NCI-H2196 treated with DMSO at 0.1 percent for 48 hours (cell line): ENCODE data around the gene STX11.

Source experiments
- DNase-seq: peaks from one replicate; lab custom pipeline; 2025; ENCODE audit not compliant: unreplicated experiment; lab: John Stamatoyannopoulos, UW

The STX11 gene

DNA sequence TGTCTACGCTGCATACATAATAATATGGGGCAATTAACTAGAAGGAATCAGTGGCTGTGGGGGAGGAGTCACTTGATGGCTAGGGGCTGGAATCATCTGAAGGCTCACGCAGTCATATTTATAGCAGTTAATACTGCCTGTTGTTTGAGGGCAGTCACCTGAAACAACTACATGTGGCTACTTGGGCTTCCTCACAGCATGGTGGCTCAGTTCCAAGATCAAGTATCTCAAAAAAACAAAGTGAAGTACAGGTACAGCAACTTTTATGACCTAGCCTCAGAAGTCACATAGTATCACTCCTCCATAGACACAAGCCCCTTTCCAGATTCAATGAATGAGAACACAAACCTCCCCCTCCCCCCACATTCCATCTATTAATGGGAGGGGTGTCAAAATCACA, 63.7 kb downstream of the STX11 start:
- DNase-seq: no peak

DNA sequence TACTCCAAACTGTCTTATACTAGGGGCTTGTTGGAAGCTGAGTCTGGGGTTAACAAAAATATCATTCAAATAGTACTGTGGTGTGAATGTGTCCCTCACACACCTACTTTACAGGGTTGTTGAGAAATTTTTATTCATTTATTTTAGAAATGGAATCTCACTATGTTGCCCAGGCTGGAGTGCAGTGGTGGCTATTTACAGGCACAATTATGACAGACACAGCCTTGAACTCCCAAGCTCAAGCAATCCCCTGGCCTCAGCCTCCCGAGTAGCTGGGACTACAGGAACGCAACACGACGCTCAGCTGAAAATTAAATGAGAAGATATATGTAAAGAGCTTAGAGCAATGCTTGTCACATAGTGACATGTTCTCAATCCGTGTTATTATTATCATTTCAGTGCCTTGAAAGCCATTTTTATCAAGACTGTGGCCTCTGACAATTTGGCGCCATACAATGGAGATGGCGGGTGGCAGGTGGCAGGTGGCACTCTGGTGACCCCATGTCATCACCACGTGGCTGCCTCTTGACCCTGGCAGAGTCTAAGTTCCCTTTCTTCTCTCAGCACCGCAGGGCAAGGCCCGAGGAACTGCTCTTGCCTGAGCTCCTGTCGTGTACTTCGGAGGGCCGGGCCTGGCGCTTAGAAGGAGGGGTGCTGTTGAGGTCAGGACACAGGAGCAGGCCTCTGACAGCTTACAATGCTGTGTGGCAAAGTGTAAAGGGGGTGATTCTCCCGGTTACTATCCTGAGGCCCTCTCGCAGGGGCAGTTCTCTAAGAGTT, 64.5 kb downstream of the STX11 start:
- DNase-seq: no peak

DNA sequence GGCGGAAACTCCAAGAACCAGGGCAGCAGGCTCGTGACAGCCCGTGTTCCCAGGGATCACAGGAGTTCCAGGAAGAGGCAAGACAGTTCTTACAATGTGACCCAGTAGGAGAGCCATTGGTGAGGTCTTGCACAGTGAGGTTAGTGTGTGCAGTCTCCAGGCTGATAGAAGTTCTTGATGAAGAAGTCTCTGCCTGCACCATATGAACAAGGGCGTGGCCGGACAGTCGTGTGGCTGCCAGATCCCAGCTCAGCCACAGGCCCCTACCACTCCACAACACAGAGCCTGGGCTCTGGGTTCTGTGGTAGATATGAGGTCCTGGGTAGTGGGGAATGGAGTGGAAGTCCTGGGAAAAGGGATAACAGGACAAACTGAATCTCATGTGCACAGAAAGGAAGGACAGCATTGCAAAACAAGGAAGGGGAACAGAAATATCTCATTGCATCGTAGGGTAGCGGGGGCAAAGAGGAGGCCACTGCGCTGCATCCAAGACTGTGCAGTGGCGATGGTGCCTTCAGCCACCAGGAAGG, 65.2 kb downstream of the STX11 start:
- no peak for DNase-seq

DNA sequence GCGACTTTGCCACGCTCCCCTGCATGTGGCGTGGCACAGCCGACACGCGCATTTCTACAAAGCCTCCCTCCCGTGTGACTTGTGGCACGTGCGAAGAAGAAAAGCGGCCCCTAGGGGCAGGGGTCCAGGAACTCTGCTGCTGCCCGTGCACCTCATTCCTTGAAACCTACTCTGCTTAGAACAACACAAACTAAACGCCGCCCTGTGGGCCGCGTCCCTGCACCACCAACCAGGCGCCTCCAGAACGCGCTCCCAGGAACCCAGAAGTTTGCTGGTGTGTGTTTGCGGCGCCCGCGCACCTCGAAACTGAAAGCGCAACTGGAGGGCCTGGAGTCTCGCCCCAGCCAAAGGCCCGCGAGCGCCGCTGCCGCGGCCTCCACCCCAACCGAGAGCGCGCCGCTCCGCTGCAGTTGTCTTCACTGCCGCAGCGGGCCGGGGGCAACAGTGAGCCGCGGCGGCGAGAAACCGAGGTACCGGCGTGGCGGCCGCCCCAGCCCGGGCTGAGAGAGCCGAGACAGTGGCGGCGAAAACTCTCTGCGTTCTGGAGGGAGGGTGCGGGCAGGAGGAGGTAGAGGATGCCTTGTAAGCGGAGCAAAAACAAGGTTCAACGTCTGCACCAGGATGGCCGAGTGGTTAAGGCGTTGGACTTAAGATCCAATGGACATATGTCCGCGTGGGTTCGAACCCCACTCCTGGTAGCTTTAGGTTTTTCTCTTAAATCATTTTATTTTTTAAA, 65.8 kb downstream of the STX11 start:
- DNase-seq: peak; percentile 77

DNA sequence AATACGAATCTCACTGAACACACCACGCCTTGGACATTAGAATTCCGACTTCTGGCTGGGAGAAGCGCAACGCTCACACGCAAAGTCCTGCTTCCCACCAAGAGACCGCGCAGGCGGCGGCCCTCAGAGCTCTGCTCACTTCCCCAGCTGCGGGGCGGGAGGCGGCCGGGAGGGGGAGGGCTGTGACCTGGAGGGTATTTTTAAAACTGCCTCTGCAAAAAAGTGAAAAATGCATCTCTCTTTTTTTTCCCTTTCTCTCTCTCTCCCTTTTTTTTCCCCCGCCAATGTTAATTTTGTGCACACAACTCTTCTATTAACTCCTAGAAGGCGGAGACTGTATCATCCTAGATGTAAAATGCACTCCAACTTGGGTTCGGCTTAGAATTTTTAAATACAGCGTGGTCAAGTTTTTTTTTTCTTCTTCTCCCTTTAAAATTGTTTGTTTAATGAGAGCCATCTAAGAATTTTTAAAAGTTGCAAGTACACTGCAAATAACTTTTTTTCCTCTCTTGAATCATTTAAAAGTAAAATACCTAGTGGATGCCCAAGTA, 66.4 kb downstream of the STX11 start:
- no peak for DNase-seq

DNA sequence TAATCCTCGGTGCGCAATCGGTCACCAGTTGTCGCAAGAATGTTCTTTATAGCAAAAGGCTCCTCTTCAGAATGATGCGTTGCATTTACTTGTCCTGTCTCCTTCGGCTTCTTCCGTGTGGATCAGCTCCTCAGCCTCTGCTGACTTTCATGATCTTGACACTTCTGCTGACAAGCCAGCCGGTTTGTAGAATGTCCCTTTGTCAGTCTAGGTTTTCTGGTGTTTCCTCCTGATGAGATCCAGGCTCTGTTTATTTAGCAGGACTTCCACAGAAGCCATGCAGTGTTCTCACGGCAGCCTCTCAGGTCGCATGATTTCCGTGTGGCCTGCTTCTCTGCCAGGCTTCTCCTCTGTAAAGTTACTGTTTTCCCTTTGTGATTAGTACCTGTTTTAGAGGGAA, 66.9 kb downstream of the STX11 start:
- no peak for DNase-seq

DNA sequence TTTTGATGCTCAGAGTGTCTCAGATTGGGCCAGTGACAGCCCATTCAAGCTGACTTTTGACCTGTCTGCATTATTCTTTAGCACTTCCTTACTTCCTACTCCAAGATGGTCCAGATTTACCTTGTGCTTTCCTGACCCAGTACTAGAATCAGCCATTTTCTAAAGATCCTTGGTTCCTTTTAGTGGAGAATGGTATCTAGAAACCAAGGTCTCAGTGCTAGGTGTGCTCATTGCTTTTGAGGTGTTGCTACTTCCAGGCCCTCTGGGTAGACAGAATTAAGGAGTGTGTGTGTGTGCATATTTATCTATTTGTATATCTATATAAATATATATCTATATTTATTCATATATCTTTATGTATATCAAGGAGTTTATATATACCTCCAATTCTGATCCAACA, 67.5 kb downstream of the STX11 start:
- no peak for DNase-seq

DNA sequence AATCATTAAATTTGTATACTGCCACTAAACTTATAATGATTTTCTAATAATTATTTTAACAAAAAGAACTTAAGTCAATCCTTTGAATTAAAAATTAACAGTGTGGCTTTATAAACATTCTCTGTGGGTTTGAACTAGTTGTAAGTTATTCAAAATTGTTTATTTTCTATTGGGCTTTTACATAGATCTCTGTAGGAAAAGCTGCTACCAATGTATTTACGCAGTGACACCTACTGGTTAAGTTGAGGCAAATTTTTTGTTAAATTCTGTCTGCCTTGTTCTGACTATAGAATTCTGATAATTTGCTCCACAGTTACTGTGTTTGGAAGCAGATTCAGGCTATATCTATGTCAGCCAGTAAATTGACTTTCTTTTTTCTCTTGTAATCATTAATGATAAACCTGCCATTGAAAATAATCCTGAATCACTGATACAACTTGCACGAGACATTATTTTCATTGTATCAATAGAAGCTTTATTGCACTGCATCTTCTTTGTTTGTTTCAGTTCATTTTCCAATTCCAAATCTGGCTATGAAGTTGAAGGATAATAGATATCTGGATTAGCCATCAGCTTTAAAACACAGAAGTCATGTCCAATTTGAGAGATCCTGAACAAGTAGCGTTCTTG, 68.9 kb downstream of the STX11 start:
- no peak for DNase-seq

DNA sequence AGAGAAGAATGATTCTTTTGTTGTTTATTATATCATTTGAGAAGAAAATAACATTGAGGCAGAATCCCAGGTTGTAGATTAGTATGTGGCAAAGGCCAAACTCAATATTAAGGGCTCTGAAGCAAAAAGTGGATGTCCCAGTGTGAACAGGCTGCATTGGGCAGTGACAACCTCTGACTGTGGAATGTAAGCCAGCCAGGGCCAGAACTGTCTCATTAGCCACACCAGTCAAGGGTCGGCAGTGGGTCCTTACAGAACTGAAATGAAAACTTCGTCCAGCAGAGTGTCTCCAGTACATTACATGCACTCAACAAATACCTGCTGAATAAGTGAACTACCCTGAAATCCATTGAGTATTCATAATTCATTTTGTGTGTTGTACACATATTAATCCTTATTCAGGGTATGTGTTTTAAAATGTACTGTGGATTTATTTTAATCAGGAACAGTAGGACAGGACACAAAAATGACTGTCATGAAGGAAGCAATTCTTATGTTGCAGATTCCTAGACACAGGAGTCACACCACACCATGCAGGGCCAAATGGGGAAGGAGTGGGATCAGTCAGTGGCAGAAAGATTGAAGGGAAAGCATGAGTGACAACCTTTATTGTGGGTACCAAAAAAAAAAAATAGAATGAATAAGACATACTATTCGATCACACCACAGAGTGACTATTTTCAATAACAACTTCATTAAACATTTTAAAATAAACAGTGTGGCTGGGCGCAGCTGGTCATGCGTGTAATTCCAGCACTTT, 69.9 kb downstream of the STX11 start:
- no peak for DNase-seq

DNA sequence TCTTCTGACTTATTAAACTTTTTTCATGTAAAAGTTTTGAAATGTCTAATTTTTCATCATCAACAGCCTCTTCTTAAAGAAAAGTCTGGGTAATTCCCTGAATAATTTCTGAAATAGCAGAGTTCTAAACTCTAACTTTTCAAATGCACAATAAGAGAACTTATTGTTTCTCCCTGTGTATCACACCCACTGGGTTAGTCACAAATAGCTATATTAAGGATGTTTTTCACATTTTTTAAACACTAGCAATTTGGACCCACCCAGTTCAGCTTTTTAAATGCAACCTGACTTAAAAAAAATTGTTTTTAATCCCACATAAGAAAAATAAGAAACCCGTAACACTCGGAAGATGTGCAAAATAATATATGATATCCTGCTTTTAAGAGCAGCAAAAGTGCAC, 73.4 kb downstream of the STX11 start:
- no peak for DNase-seq

DNA sequence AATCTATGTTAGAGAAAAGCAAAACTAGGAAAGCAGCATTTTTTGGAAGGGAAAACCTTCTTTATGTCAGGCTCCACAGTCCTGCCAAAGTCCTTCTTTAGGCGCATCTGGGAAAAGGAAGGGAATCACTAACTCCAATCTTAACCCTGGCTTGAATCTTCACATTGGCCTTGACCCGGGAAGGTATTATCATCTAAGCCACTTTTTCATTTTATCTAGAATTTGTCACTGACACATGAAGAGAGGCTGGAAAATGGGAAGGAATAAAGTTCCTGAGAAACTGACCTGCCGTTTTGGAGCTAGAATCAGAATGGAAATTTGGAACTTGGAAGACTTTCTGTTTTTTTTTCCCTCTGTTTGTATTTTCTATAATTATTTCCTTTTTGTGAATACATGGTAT, 81.4 kb downstream of the STX11 start:
- no peak for DNase-seq

DNA sequence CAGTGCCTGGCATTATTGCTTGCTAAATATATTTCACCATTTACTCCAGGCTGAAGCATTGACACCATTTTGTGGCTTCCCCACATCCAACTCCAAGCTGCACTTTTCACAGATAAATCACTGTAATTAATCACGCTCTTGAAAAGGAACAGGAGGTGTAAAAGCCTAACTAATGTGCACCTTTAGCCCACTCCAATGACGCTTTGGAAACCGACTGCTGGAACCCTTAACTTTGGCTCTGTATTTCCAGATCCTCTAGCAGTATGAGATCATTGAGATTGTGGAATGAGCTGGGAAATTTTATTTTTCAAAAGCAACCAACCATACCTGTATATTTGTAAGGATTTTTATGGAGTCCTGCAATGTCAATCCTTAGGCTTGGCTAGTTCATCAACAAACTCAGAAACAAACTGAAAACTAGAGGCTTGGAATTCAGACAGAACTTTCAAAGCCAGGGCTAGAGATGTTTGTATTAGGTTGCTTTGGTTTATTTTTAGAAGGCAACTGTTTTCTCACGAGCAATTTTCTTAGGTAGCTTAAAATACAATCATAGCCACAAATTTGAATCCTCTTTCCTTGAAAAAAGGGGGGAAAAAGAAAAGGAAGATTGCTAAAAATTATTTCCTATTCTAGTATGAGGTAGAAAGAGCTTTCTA, 82.0 kb downstream of the STX11 start:
- no peak for DNase-seq

DNA sequence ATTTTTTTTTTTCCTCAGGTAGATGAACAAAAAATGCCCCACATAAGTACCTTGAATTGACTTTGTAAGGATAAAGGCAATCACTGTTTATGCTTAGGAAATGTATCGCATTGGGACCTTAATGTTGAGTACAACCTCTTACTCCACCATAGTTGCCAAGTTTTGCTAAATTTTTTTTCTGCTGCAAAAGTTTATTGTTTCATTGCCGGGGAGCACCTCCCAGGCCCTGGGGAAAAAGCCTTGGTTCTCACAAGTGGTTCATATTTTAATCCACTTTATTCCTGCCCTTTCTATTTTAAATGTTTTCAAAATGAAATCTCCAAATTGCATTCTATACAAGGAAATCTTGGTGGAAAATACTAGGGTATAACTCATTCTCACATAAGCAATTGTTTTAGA, 82.5 kb downstream of the STX11 start:
- no peak for DNase-seq

DNA sequence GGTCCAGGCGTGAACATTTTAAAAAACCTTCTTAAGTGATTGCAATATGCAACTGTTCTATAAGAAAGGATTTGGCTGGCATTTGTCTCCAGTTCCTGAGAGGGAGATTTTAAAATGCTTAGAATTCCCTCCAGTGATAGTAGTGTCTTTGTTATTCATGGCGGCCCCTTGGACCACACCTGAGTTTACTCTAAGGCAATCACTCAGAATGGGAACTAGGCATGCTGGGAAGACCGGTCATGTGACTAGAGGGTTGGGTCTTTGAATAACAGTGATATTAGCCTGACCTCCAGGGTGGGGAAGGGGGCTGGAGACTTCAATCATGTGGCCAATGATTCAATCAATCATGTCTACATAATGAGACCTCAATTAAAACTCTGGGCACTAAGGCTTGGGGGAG, 84.1 kb downstream of the STX11 start:
- no peak for DNase-seq

DNA sequence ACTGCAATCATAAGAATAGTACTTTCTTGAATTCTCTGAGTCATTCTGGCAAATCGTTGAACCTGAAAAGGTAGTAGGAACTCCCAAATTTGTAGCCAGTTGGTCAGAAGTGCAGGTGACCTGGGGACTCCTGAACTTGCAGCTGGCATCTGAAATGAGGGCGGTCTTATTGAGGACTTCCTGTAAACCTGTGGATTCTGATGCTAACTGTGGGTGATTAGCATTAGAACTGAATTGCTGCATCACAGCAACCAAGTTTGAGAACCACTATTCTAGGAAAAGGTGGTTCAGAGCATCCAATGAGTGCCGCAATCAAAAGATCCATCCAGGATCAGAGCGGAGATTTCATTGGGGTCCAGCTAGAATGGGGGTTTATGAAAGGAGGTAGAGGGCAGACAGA, 84.6 kb downstream of the STX11 start:
- DNase-seq: no peak
